Thyroid gland (tissue), 4 donors: ENCODE results near the gene HOXA3.

Experiments
- POLR2A ChIP-seq, 2 donors: fragments of 450-650 bp; IDR thresholded peaks; one replicate each; pipeline ENCODE4 v1.6.1; 2017; ENCODE audit warnings: antibody characterized with exemption in 2 of 2, mild to moderate bottlenecking in 2 of 2, moderate library complexity in 1 of 2
- TF ChIP-seq, protein P1 (sequence below), 6 experiments: fragments of 200-600 bp in 3 of 6; fragments of 450-650 bp in 3 of 6; sonication (generic) in 3 of 6; IDR thresholded peaks; one replicate each; pipeline ENCODE4 v1.5.1; 2016 to 2019; ENCODE audit warnings: antibody characterized with exemption in 6 of 6, mild to moderate bottlenecking in 2 of 6, inconsistent platforms in 1 of 6, moderate library complexity in 1 of 6

DNA sequence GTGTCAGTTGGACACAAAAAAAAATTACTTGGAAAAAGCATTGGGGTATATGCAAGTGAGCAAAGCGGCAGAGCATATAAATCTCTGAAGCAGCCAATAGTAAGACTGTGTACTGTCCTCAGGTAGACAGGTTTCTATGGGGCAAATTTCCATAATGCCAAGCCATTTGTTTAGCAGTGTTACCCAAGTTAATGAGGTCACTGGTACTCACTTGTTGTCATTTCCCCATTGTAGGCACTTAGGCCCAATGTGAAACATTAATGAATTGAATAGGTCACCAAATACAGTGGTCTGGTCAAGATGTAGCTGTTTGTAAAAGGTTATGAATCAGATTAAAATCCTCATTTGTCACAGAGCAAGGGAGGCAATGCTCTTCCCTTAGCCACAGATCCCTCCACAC, 84.1 kb downstream of the HOXA3 start:
- no peak for TF ChIP-seq POLR2A (IDR thresholded peaks at IDR 0.05)
- TF ChIP-seq, protein P1, sequence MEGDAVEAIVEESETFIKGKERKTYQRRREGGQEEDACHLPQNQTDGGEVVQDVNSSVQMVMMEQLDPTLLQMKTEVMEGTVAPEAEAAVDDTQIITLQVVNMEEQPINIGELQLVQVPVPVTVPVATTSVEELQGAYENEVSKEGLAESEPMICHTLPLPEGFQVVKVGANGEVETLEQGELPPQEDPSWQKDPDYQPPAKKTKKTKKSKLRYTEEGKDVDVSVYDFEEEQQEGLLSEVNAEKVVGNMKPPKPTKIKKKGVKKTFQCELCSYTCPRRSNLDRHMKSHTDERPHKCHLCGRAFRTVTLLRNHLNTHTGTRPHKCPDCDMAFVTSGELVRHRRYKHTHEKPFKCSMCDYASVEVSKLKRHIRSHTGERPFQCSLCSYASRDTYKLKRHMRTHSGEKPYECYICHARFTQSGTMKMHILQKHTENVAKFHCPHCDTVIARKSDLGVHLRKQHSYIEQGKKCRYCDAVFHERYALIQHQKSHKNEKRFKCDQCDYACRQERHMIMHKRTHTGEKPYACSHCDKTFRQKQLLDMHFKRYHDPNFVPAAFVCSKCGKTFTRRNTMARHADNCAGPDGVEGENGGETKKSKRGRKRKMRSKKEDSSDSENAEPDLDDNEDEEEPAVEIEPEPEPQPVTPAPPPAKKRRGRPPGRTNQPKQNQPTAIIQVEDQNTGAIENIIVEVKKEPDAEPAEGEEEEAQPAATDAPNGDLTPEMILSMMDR (IDR thresholded peaks at IDR 0.05): no peak
